Fibroblast of the aortic adventitia (primary cell): ENCODE data around the gene GTF3C6. TPM values are rescaled to one million over a fixed set of nuclear protein-coding genes. Genes with fewer than 3 reads are reported as not detected.
A peak's percentile ranks its signal among the peaks of the same experiment; 100 is the strongest.

ENCODE experiments used
- DNase-seq: peaks from one replicate; pipeline ENCODE4 v3.0.0-alpha.2; 2010; ENCODE audit warnings: low read depth
- H3K4me3 ChIP-seq: 2 replicates; pipeline ENCODE4 v1.5.1; 2011; ENCODE audit warnings: low read depth, mild to moderate bottlenecking, control low read depth, low read length, moderate library complexity
- total RNA-seq: library from RNA; depleted of rRNA; stranded (reverse); fragments of >200 nt; gene quantifications from 2 replicates; pipeline ENCODE4 v1.2.3, GENCODE V29; 2012; ENCODE audit warnings: low replicate concordance
- TF ChIP-seq, protein P1 (sequence below): IDR thresholded peaks from 2 replicates; pipeline ENCODE4 v1.5.1; 2011; ENCODE audit warnings: mild to moderate bottlenecking, low read length, control low read depth, inconsistent platforms; ENCODE audit not compliant: insufficient read depth

GTF3C6 gene, protein sequence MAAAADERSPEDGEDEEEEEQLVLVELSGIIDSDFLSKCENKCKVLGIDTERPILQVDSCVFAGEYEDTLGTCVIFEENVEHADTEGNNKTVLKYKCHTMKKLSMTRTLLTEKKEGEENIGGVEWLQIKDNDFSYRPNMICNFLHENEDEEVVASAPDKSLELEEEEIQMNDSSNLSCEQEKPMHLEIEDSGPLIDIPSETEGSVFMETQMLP
- 37.0 and 77.0 TPM in 2 replicates for total RNA-seq

DNA sequence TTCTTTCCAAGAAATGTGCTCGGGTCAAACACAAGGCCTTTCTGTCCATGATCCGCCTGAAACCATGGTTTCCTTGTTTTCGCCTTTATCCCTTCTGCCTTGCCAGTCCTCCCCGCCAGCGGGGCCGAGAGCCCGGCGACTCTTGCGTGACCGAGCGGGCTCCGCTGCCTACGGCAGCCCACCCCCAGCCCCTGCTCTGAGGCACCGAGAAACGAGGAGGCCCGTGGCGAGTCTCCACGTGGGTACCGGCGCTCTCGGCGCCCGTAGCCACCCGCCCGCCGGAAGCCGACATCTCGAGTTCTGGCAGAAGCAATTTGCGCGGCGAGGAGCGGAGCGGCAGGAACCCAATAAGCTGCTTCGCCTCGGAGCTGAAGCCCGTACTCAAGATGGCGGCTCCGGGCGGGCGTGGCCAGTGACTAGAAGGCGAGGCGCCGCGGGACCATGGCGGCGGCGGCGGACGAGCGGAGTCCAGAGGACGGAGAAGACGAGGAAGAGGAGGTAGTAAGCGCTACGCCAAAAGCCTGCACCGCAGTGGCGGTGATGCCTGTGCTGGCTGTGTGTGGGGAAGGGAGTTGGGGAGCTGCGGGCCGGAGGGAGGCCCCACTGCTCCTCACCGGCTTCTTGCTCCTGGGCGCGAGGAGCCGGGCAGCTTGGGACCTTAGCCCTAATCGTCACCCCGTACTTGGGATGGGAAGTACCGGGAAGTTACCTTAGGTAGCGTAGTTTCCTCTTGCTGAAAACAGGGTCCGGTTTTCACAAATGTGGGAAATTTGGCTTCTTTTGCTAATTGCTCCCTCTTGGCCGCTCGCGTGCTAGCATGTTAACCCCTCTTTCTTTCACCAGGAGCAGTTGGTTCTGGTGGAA lies at the start of gene GTF3C6:
GTF3C6 (plus strand) TSS at position 378 of the 864 bp plus-strand sequence; CDS start at position 442, 64 bp downstream.
- TF ChIP-seq, protein P1, sequence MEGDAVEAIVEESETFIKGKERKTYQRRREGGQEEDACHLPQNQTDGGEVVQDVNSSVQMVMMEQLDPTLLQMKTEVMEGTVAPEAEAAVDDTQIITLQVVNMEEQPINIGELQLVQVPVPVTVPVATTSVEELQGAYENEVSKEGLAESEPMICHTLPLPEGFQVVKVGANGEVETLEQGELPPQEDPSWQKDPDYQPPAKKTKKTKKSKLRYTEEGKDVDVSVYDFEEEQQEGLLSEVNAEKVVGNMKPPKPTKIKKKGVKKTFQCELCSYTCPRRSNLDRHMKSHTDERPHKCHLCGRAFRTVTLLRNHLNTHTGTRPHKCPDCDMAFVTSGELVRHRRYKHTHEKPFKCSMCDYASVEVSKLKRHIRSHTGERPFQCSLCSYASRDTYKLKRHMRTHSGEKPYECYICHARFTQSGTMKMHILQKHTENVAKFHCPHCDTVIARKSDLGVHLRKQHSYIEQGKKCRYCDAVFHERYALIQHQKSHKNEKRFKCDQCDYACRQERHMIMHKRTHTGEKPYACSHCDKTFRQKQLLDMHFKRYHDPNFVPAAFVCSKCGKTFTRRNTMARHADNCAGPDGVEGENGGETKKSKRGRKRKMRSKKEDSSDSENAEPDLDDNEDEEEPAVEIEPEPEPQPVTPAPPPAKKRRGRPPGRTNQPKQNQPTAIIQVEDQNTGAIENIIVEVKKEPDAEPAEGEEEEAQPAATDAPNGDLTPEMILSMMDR: no peak
- peak; percentile 89 for DNase-seq
- H3K4me3 ChIP-seq: peak within 1 kb of the TSS; percentile 66

DNA sequence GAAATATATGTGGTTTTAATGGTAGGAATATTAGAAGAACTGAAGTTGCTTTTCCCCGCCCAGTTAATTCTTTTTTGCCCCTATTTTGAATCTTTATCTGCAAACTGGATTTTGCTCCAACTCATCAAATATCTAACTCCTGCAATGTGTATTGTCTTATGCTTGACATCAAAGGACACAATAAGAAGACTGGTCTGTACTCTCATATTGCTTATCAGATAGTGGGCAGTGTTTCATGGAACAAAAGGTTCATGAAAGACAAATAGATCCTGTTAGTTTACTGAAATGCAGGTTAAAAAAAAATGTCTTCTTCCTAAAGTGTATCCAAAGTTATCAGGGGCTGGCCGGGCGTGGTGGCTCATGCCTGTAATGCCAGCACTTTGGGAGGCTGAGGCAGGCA lies 27.7 kb upstream of the GTF3C6 start:
- TF ChIP-seq, protein P1: no peak
- DNase-seq: no peak

DNA sequence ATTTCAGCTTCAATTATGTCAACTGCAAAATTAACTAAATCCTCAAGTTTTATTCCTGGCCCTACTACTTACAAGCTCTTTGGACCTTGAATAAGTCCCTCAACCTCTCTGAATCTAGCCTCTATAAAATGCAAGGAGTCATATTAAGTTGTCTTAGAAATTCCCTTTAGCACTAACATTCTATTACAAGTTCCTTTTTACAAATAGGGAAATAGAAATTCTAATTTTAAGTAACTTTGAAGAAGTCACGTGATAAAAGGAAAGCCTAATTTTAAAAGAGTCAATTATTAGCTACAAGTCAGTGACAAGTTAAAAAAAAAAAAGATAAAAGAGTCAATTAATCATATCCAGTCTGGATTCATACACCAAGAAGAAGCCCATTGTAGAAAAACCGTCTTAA lies 24.6 kb upstream of the GTF3C6 start:
- no peak overlapping the region for H3K4me3 ChIP-seq
- DNase-seq: no peak

More for the DNA sequence above, 27.7 kb upstream of the GTF3C6 start:
- H3K4me3 ChIP-seq: no peak overlapping the region

DNA sequence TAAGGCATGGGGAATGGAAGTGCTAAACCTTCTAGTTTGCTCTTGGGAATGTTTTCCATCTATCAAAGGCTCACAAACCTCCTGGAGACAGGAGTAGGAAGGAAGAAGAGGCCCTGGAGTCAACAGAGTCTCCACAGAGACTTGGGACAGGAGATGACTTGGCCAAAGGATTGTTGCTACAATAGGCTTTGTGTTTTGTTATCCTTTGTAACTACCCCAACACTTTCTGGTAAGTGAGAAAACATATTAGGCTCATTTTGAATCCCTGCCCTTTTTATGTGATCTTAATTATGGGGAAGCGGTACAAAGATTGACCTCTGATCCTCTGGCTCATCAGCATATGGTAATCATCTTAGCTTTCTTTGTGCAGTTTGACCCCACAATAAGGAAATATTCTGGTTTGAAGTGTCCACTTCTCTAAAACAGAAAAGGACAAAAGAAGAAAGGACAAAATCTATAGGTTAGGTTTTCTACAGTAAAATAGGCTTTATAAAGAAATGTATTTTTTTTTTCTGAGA lies 24.1 kb upstream of the GTF3C6 start:
- H3K4me3 ChIP-seq: no peak overlapping the region
- TF ChIP-seq, protein P1: no peak
- no peak for DNase-seq

More for the DNA sequence above, 24.6 kb upstream of the GTF3C6 start:
- TF ChIP-seq, protein P1: no peak

DNA sequence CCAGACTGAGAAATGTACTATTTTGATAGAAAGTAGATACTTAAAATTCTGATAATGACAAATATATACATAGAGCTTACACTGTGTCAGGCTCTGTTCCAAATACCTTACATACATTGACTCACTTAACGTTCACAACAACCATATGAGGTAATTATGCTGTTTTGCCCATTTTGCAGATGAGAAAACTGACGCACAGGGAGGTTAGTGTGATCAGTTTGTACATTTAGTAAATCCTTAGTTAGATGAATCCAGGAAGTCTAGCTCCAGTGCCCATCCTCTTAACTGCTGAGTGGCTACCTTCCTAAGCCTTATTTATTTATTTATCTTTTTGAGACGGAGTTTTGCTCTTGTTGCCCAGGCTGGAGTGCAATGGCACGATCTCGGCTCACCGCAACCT lies 23.3 kb upstream of the GTF3C6 start:
- no peak for DNase-seq
- TF ChIP-seq, protein P1: no peak
- no peak overlapping the region for H3K4me3 ChIP-seq

DNA sequence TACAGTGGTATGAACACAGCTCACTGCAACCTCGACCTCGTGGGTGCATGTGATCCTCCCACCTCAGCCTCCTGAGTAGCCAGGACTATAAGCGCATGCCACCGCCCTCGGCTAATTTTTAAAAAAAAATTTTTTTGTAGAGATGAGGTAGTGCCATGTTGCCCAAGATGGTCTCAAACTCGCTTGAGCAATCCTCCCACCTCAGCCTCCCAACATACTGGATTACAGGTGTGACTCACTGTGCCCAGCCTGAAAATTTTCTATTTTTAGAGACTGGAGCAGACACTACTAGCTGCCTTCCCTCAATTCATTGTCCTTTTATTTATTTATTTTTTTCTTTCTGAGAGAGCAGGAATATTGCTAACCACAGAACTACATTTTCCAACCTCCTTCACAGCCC lies 20.3 kb upstream of the GTF3C6 start:
- no peak overlapping the region for H3K4me3 ChIP-seq
- DNase-seq: no peak
- TF ChIP-seq, protein P1: no peak
